Fibroblast of the aortic adventitia (primary cell): ENCODE data around the gene APBA1. TPM values are rescaled to one million over a fixed set of nuclear protein-coding genes. Genes with fewer than 3 reads are reported as not detected.
A peak's percentile ranks its signal among the peaks of the same experiment; 100 is the strongest.

Experiments used
- DNase-seq: peaks from one replicate; pipeline ENCODE4 v3.0.0-alpha.2; 2010; ENCODE audit warnings: low read depth
- H3K4me3 ChIP-seq: 2 replicates; pipeline ENCODE4 v1.5.1; 2011; ENCODE audit warnings: low read depth, mild to moderate bottlenecking, control low read depth, low read length, moderate library complexity
- CTCF ChIP-seq: IDR thresholded peaks from 2 replicates; pipeline ENCODE4 v1.5.1; 2011; ENCODE audit warnings: mild to moderate bottlenecking, low read length, control low read depth, inconsistent platforms; ENCODE audit not compliant: insufficient read depth
- total RNA-seq: library from RNA; depleted of rRNA; stranded (reverse); fragments of >200 nt; gene quantifications from 2 replicates; pipeline ENCODE4 v1.2.3, GENCODE V29; 2012; ENCODE audit warnings: low replicate concordance

APBA1 gene
- total RNA-seq, 1 donor: 12.4 TPM

- DNase-seq: no peak
- H3K4me3 ChIP-seq: no peak overlapping the region
- TF ChIP-seq CTCF: no peak
Observed at GRCh38 chr9:69593756-69594155, 78.4 kb downstream of the APBA1 start.

- no peak overlapping the region for H3K4me3 ChIP-seq
- no peak for TF ChIP-seq CTCF
- peak; percentile 35 for DNase-seq
Observed at GRCh38 chr9:69593301-69593700, 78.9 kb downstream of the APBA1 start.

- no peak overlapping the region for H3K4me3 ChIP-seq
- no peak for TF ChIP-seq CTCF
- DNase-seq: no peak
Observed at GRCh38 chr9:69590266-69590665, 81.9 kb downstream of the APBA1 start.

- no peak overlapping the region for H3K4me3 ChIP-seq
- no peak for DNase-seq
- TF ChIP-seq CTCF: no peak
Observed at GRCh38 chr9:69589156-69589555, 83.0 kb downstream of the APBA1 start.

DNA sequence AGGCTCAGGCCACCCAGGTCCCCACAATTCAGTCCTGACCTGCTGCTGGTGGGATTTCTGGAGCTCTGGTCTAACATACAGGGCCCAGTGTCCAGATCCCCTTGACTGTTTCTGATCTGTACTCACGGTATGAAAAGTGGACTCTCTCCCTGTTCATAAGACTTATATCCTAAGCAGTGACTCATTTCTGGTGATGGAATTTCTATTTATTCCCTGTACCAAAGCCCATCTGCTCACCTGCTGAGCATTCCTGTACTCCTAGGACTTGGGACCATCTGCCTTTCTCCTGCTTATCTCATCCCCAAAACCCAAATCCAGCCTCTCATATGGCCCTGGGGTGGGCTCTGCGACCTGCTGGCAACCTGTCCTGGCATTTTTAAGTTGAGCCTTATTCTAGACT lies 86.6 kb downstream of the APBA1 start:
- no peak for DNase-seq
- H3K4me3 ChIP-seq: no peak overlapping the region
- TF ChIP-seq CTCF: no peak

DNA sequence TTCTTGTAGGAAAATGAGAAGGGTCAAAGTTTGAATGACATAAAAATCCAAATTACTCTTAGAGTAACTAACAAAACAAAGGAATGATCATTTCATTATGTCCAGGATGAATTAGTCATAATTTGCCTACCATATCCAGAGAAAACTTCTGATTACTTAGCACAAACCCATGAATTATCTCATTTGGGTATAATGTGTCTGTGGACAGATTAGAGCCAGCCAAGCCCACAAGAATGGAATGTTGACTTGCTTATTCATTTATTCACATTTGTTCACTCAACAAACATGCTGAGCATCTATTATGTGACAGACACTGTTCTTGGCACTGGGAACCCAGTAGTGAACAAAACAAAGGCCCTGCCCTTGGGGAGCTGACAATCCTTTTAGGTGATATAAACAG lies 87.4 kb downstream of the APBA1 start:
- TF ChIP-seq CTCF: no peak
- no peak overlapping the region for H3K4me3 ChIP-seq
- peak; percentile 49 for DNase-seq

DNA sequence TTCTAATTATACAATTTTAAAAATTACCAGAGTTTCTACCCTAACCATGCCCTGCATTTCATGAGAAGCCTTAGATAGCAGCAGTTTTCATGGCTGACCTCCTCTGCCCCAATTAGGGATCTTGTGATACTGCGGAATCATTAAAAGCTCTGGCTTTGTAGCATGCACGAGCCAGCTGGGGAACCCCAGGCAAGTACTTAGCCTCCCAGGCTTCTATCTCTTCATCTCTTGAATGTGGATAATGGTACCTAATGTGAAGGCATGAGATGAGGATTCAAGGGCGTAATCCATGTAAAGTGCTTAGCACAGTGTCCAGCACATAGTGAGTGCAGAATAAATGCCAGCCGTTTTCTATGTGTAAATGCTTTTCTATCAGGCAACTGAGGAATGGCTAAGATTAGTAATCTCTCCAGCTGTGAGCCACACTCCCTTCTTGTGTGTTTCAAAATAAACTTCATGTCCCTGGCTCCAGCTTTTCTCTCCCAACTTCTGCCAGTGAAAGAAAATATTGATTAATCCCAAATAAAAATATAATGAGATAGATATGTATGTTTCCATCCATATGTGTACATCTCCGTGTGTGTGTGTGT lies 88.4 kb downstream of the APBA1 start:
- no peak overlapping the region for H3K4me3 ChIP-seq
- no peak for TF ChIP-seq CTCF
- no peak for DNase-seq
